ENCODE results near the gene ACOT11. TPM values are rescaled to one million over a fixed set of nuclear protein-coding genes. Genes with fewer than 3 reads are reported as not detected.

The ACOT11 gene
- polyA plus RNA-seq, 1 of the 3 experiments (the other 2 are of a cell fraction) = 6.9 TPM

- Histone ChIP-seq H3K4me2 (no peak overlapping the region), H3K27ac (ENCODE audit: low read depth in 2 of 2, low read length in 1 of 2) (no peak overlapping the region), H3K27me3 (ENCODE audit: insufficient read depth) (no peaks in the 10 kb centered on the region), H3K9ac (no peak overlapping the region), H4K20me1 (ENCODE audit: insufficient read depth) (no peaks in the 10 kb centered on the region), H3K36me3 (replicated peaks in 1 of 2; ENCODE audit: control insufficient read depth in 1 of 2, insufficient read depth in 2 of 2, low read length in 1 of 2) (no peaks in the 10 kb centered on the region), H3K79me2 (ENCODE audit: insufficient read depth) (no peaks in the 10 kb centered on the region), H3K9me3 (0 out of 2 replicates have a peak, but pooled peaks cover 6% of the 10 kb centered on the region), H3K9me2 (no peaks in the 10 kb centered on the region), H3F3A (replicated peaks; ENCODE audit: insufficient read depth) (no peaks in the 10 kb centered on the region), H3K4me1 (ENCODE audit: control insufficient read depth in 1 of 2, insufficient read depth in 2 of 2, low read depth in 1 of 2, low read length in 1 of 2) (no peaks in the 10 kb centered on the region), H3K4me3 (ENCODE audit: low read depth in 2 of 2, low read length in 1 of 2) (no peak overlapping the region), H2AFZ (ENCODE audit: low read depth) (no peak overlapping the region)
- ChIA-PET POLR2A (no interaction called here), CTCF (interaction anchor here (1.4 kb wide), 1 partner anchor 134 kb away, joined by 3 read pairs; no protein-coding TSS in a partner anchor)
- no peak for DNase-seq
- WGBS (ENCODE audit: low lambda C conversion rate) = 7% methylated on average over 2 of the region's 2 CpGs
- no peak for TF ChIP-seq GABPA (IDR thresholded peaks at IDR 0.05; ENCODE audit: low read depth)
- no peak for TF ChIP-seq RXRA (IDR thresholded peaks at IDR 0.05; ENCODE audit: borderline replicate concordance, low read depth)
- TF ChIP-seq CHD2 (IDR thresholded peaks at IDR 0.05; ENCODE audit: low read length, partially characterized antibody) = no peak
- no peak for TF ChIP-seq EZH2phosphoT487 (IDR thresholded peaks at IDR 0.05; ENCODE audit: borderline replicate concordance, low read depth)
- TF ChIP-seq RCOR1 (IDR thresholded peaks at IDR 0.05; ENCODE audit: low read length) = no peak
- no peak for TF ChIP-seq POLR2AphosphoS5 (IDR thresholded peaks at IDR 0.05; ENCODE audit: low read depth, low read length)
- no peak for TF ChIP-seq NRF1 (IDR thresholded peaks at IDR 0.05; ENCODE audit: low read depth, low read length)
- no peak for TF ChIP-seq FOXM1 (IDR thresholded peaks at IDR 0.05; ENCODE audit: low read depth)
- TF ChIP-seq, protein P1, sequence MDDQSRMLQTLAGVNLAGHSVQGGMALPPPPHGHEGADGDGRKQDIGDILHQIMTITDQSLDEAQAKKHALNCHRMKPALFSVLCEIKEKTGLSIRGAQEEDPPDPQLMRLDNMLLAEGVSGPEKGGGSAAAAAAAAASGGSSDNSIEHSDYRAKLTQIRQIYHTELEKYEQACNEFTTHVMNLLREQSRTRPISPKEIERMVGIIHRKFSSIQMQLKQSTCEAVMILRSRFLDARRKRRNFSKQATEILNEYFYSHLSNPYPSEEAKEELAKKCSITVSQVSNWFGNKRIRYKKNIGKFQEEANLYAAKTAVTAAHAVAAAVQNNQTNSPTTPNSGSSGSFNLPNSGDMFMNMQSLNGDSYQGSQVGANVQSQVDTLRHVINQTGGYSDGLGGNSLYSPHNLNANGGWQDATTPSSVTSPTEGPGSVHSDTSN (IDR thresholded peaks at IDR 0.05) = no peak
- TF ChIP-seq YY1 (IDR thresholded peaks at IDR 0.05; ENCODE audit: low read depth) = no peak
- TF ChIP-seq RAD21 (IDR thresholded peaks at IDR 0.05; ENCODE audit: low read length) = no peak
Observed at GRCh38 chr1:54658164-54658913, 110.3 kb downstream of the ACOT11 start.

Small RNA genes within 50 kb of the gene (small RNA-seq; reads per million reads assigned to genes)
- gene AC099796.2 = 0 reads per million in 7 experiments

Other genes with a start within 250 kb of the ACOT11 start
- gene SSBP3, start 141.8 kb upstream of the ACOT11 start, polyA plus RNA-seq (2012; rRNA removed) = 18.0 and 26.2 TPM in 2 replicates
- gene FAM151A, start 75.3 kb downstream of the ACOT11 start, polyA plus RNA-seq (2012; rRNA removed) = not detected in 2 replicates
- 0.51 and 0.52 TPM in 2 replicates for gene MROH7, start 93.6 kb downstream of the ACOT11 start, polyA plus RNA-seq (2012; rRNA removed)
- 17.9 and 21.5 TPM in 2 replicates for gene TTC4, start 167.6 kb downstream of the ACOT11 start, polyA plus RNA-seq (2012; rRNA removed)
- gene PARS2, start 216.3 kb downstream of the ACOT11 start, polyA plus RNA-seq (2012; rRNA removed) = 3.2 and 3.4 TPM in 2 replicates